Measurements from ENCODE around the gene PLB1. TPM values are rescaled to one million over a fixed set of nuclear protein-coding genes. Genes with fewer than 3 reads are reported as not detected.
A peak's percentile ranks its signal among the peaks of the same experiment; 100 is the strongest.

PLB1 gene
- total and polyA plus RNA-seq, 2 experiments from 2014 or later = 19.2 to 19.7 TPM

DNA sequence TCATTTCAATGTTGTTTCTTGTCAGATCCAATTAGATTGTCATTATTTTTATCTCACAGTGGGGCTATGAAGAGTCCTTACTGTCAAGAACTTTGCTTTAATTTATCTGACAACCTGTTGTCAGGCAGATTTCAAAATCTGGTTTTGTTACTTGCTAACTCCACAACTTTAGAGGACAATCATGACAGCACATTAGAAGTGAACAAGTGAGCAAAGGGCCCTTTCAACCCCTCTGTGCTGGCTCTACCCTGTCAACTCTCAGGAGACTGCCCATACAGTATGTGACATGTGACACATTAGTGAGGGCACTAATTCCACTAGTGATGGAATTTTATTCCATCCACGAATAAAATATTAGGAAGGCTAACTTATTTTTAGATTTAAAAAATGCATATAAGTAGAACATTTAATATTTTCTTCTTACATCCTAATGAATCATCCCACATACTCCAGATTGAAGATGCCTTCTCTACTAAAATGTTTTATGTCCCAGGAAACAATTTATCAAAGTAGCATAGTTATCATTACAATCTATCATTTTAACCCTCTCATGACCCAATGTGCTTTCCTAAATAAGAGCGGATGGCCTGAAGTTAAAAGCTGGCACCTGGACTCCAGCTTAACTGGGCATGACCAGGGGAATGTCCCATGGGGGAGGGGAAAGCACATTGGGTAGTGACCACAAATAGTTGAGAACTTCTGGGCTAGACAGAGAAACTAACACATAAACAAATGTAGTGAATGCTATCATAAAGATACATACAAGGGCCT, 158.2 kb downstream of the PLB1 start:
- H3K9me2 ChIP-seq (replicated peaks; ENCODE audit: insufficient read depth) = no peaks in the 10 kb centered on the region
- peak overlapping the region; percentile 54 for H3K4me2 ChIP-seq
- no peak for TF ChIP-seq CTCF (IDR thresholded peaks at IDR 0.05; ENCODE audit: poor library complexity)
- no peak for TF ChIP-seq EZH2 (IDR thresholded peaks at IDR 0.05; ENCODE audit: borderline replicate concordance)
- TF ChIP-seq EZH2phosphoT487 (IDR thresholded peaks at IDR 0.05; ENCODE audit: low read depth, severe bottlenecking, unreplicated experiment) = no peak
- peaks cover 27% of the 10 kb centered on the region for H3K4me1 ChIP-seq (ENCODE audit: insufficient read depth)
- no peaks in the 10 kb centered on the region for H3K9me3 ChIP-seq (ENCODE audit: low read depth)
- 94% methylated on average over 2 of the region's 2 CpGs for WGBS (ENCODE audit: low lambda C conversion rate, missing lambda C conversion rate)
- no peaks in the 10 kb centered on the region for H4K20me1 ChIP-seq (ENCODE audit: insufficient read depth, poor library complexity, severe bottlenecking)
- no peaks in the 10 kb centered on the region for H3K36me3 ChIP-seq (replicated peaks; ENCODE audit: insufficient read depth, low read depth)
- H3K27me3 ChIP-seq = no peaks in the 10 kb centered on the region
- no peaks in the 10 kb centered on the region for H3K79me2 ChIP-seq
- no peak overlapping the region for H2AFZ ChIP-seq
- DNase-seq (ENCODE audit: low spot score) = no peak
- peak overlapping the region; percentile 85 for H3K27ac ChIP-seq
- H3K4me3 ChIP-seq = no peak overlapping the region

DNA sequence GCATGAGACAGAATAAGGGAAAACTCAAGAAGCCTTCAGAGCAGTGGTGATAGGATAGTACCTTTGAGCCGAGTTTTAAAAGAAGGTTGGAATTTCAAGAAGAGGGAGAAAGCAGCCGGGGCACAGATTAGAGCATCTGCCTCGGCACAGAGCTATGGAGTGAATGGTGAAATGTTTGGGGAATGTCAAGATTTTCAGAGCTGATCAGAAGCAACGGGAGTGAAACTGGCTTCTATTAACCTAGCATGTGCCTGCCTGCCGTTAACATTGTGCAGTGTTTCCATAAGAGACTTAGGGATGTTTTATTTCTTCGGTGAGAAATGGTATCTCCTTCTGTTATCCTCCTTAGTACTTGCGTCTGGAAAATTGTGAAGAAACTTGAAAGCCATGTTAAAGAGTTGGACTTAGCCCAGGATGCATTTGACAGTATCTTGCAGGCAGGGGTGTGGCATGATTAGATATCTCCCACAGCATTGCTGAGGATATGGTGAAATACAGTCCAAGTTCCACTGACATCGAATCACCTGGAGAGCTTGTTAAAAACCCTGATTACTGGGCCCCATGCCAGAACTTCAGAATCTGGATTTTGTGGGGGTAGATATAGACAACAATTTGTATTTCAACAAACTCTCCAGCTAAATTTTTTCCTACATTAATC, 158.9 kb downstream of the PLB1 start:
- Histone ChIP-seq H3K27ac (peak overlapping the region; percentile 85), H4K20me1 (ENCODE audit: insufficient read depth, poor library complexity, severe bottlenecking) (no peaks in the 10 kb centered on the region), H3K27me3 (no peaks in the 10 kb centered on the region), H3K9me2 (replicated peaks; ENCODE audit: insufficient read depth) (no peaks in the 10 kb centered on the region), H3K4me2 (peak overlapping the region; percentile 54), H2AFZ (no peak overlapping the region), H3K4me3 (no peak overlapping the region), H3K9me3 (ENCODE audit: low read depth) (no peaks in the 10 kb centered on the region), H3K4me1 (ENCODE audit: insufficient read depth) (peaks cover 26% of the 10 kb centered on the region), H3K79me2 (no peaks in the 10 kb centered on the region), H3K36me3 (replicated peaks; ENCODE audit: insufficient read depth, low read depth) (no peaks in the 10 kb centered on the region)
- TF ChIP-seq EZH2phosphoT487 (IDR thresholded peaks at IDR 0.05; ENCODE audit: low read depth, severe bottlenecking, unreplicated experiment) (no peak), CTCF (IDR thresholded peaks at IDR 0.05; ENCODE audit: poor library complexity) (no peak), EZH2 (IDR thresholded peaks at IDR 0.05; ENCODE audit: borderline replicate concordance) (no peak)
- peak; percentile 77 for DNase-seq (ENCODE audit: low spot score)
- WGBS (ENCODE audit: low lambda C conversion rate, missing lambda C conversion rate) = 25% methylated on average over 8 of the region's 8 CpGs

DNA sequence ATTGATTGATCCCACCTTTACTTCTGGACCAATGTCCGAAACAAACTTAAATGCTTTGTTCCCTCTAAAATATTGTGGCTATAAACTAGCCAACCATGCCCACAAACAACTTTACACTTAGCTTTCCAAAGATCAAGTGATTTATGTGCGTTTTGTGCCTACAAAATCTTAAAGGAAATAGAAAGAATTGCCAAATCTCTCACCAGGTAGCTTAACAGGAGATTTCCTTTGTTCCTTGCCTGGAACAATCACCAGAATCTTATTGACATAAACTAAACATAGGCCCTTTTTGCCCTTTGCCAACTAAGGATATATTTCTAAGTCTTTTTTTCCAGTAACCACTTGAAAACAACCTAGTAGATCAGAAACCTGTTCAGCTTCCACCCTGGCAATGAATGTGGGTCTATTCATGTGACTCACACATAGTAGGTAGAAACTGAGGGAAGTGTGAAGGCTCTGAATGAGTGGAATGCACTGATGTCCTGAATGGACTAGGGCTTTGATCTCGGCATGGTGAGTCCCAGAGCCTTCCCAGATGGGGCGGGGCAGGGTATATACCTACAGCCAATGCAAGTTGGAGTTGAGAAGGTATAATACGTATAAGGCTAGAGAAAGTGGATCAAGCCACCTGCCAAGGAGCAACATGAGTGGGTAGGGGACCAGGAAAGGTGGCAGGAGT, 161.2 kb downstream of the PLB1 start:
- TF ChIP-seq EZH2 (IDR thresholded peaks at IDR 0.05; ENCODE audit: borderline replicate concordance) = no peak
- no peak for TF ChIP-seq EZH2phosphoT487 (IDR thresholded peaks at IDR 0.05; ENCODE audit: low read depth, severe bottlenecking, unreplicated experiment)
- TF ChIP-seq CTCF (IDR thresholded peaks at IDR 0.05; ENCODE audit: poor library complexity) = no peak
- no peaks in the 10 kb centered on the region for H3K27me3 ChIP-seq
- no peaks in the 10 kb centered on the region for H3K9me3 ChIP-seq (ENCODE audit: low read depth)
- WGBS (ENCODE audit: low lambda C conversion rate, missing lambda C conversion rate) = 82% methylated on average over 5 of the region's 5 CpGs
- no peaks in the 10 kb centered on the region for H4K20me1 ChIP-seq (ENCODE audit: insufficient read depth, poor library complexity, severe bottlenecking)
- no peak overlapping the region for H2AFZ ChIP-seq
- H3K4me2 ChIP-seq = no peak overlapping the region
- peaks cover 30% of the 10 kb centered on the region for H3K4me1 ChIP-seq (ENCODE audit: insufficient read depth)
- DNase-seq (ENCODE audit: low spot score) = no peak
- no peaks in the 10 kb centered on the region for H3K9me2 ChIP-seq (replicated peaks; ENCODE audit: insufficient read depth)
- no peaks in the 10 kb centered on the region for H3K79me2 ChIP-seq
- H3K36me3 ChIP-seq (replicated peaks; ENCODE audit: insufficient read depth, low read depth) = no peaks in the 10 kb centered on the region
- H3K4me3 ChIP-seq = no peak overlapping the region
- H3K27ac ChIP-seq = peak overlapping the region; percentile 58
